ENCODE data around the gene RALGPS1. TPM values are rescaled to one million over a fixed set of nuclear protein-coding genes. Genes with fewer than 3 reads are reported as not detected.

The RALGPS1 gene
- total and polyA plus RNA-seq, 2 of the 13 experiments (the other 11 are each of a cell fraction or from before 2014, with no cell fraction given) = 3.7 to 6.5 TPM

- TF ChIP-seq IRF9 (CRISPR knock-in tag; IDR thresholded peaks at IDR 0.05; ENCODE audit: borderline replicate concordance) (no peak), RXRB (CRISPR knock-in tag; IDR thresholded peaks at IDR 0.05; ENCODE audit: borderline replicate concordance) (peak; percentile 78; the same call in 1 of the 2 replicates), ZNF878 (CRISPR knock-in tag; IDR thresholded peaks at IDR 0.05) (peak; percentile 80; the same call in 1 of the 2 replicates), ZNF777 (CRISPR knock-in tag; IDR thresholded peaks at IDR 0.05) (no peak), JUN (CRISPR knock-in tag; IDR thresholded peaks at IDR 0.05) (no peak; the same call in 1 of the 2 replicates), CREM (IDR thresholded peaks at IDR 0.05) (peak; percentile 34; the same call in 1 of the 2 replicates), CREM (CRISPR knock-in tag; IDR thresholded peaks at IDR 0.05) (no peak), ARNT2 (CRISPR knock-in tag; IDR thresholded peaks at IDR 0.05; ENCODE audit: low read depth) (0 out of 2 replicates have a peak, but pooled peaks have one; percentile 24), SKI (IDR thresholded peaks at IDR 0.05; ENCODE audit: partially characterized antibody) (peak; percentile 51), E2F2 (CRISPR knock-in tag; IDR thresholded peaks at IDR 0.05; ENCODE audit: borderline replicate concordance) (no peak), PAF1 (CRISPR knock-in tag; IDR thresholded peaks at IDR 0.05) (no peak), RFX1 (IDR thresholded peaks at IDR 0.05) (peak; percentile 45; the same call in 1 of the 2 replicates), ARNTL (CRISPR knock-in tag; IDR thresholded peaks at IDR 0.05) (peak; percentile 94), RARA (CRISPR knock-in tag; IDR thresholded peaks at IDR 0.05) (peak; percentile 56; the same call in 1 of the 2 replicates), SP4 (CRISPR knock-in tag; IDR thresholded peaks at IDR 0.05) (no peak), SOX6 (IDR thresholded peaks at IDR 0.05) (no peak), SOX6 (CRISPR knock-in tag; IDR thresholded peaks at IDR 0.05) (peak; percentile 64; the same call in 1 of the 2 replicates), HMGXB4 (CRISPR knock-in tag; IDR thresholded peaks at IDR 0.05; ENCODE audit: borderline replicate concordance in 1 of 2, low read depth in 1 of 2) (peak; percentile 15 to 31; a peak in 1 of 4 replicates), POGK (CRISPR knock-in tag; conservative IDR thresholded peaks at IDR 0.05) (peak; percentile 65; the same call in 1 of the 2 replicates), ASH2L (IDR thresholded peaks at IDR 0.05; ENCODE audit: insufficient read length, low read depth, low read length) (peak; percentile 62), ARID5B (CRISPR knock-in tag; IDR thresholded peaks at IDR 0.05) (peak; percentile 74)
Measured at GRCh38 chr9:127109212-127109711, 194.7 kb downstream of the RALGPS1 start (continued).

Measured in HepG2 (cell line).